Measurements from ENCODE around the gene HIRIP3. TPM values are rescaled to one million over a fixed set of nuclear protein-coding genes. Genes with fewer than 3 reads are reported as not detected.

HIRIP3 gene
- total and polyA plus RNA-seq, 2 of the 13 experiments (the other 11 are each of a cell fraction or from before 2014, with no cell fraction given), result 12.6 to 17.2 TPM

DNA sequence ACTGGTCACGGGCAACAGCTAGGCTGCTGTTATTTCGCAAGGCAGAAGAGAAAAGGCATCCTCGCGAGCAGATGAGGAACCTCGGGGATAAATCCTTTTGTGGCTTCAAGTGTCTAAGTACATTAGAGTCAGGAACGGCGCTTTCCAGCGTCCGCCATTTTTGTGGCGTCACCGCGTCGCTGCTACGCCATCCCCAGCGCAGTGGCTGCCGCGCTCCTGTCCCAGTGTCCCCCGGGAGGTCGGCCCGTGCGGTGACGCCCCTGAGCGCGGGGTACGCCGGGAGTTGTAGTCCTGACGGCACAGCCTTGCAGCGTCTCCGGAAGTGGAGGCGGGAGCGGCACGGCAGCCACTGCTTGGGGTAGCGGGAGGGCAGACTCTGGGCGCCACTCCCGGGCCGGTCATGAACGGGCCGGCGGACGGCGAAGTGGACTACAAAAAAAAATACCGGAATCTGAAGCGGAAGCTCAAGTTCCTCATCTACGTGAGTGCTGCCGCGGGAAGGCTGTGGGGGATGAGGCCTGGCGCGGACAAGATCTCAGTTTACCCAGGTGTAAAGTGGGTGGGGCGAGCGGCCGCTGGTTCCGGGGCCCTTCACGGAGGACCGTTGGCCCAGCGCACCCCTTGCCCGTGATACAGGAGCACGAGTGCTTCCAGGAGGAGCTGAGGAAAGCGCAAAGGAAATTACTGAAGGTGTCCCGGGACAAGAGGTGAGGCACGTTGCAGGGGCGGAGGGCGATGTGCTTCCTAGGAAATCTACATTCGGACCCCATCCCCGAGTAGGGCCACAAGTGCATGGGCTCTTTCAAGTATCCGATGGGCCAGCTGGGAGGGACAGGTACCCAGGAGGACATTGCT, 721 bp upstream of the HIRIP3 start, which contains the start of gene INO80E (continued):
- TF ChIP-seq, protein P1, sequence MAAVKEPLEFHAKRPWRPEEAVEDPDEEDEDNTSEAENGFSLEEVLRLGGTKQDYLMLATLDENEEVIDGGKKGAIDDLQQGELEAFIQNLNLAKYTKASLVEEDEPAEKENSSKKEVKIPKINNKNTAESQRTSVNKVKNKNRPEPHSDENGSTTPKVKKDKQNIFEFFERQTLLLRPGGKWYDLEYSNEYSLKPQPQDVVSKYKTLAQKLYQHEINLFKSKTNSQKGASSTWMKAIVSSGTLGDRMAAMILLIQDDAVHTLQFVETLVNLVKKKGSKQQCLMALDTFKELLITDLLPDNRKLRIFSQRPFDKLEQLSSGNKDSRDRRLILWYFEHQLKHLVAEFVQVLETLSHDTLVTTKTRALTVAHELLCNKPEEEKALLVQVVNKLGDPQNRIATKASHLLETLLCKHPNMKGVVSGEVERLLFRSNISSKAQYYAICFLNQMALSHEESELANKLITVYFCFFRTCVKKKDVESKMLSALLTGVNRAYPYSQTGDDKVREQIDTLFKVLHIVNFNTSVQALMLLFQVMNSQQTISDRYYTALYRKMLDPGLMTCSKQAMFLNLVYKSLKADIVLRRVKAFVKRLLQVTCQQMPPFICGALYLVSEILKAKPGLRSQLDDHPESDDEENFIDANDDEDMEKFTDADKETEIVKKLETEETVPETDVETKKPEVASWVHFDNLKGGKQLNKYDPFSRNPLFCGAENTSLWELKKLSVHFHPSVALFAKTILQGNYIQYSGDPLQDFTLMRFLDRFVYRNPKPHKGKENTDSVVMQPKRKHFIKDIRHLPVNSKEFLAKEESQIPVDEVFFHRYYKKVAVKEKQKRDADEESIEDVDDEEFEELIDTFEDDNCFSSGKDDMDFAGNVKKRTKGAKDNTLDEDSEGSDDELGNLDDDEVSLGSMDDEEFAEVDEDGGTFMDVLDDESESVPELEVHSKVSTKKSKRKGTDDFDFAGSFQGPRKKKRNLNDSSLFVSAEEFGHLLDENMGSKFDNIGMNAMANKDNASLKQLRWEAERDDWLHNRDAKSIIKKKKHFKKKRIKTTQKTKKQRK (IDR thresholded peaks at IDR 0.05; ENCODE audit: low read length), result no peak
- TF ChIP-seq, protein P2, sequence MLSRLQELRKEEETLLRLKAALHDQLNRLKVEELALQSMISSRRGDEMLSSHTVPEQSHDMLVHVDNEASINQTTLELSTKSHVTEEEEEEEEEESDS (CRISPR knock-in tag; IDR thresholded peaks at IDR 0.05; ENCODE audit: borderline replicate concordance), result 0 out of 2 replicates have a peak, but pooled peaks have one; percentile 24
- TF ChIP-seq SP140L (CRISPR knock-in tag; IDR thresholded peaks at IDR 0.05; ENCODE audit: borderline replicate concordance) (peak; percentile 32; the same call in 1 of the 2 replicates), SP1 (IDR thresholded peaks at IDR 0.05) (no peak), SP1 (CRISPR knock-in tag; IDR thresholded peaks at IDR 0.05) (peak; percentile 98), ATF1 (CRISPR knock-in tag; IDR thresholded peaks at IDR 0.05) (peak; percentile 98), HNRNPL (IDR thresholded peaks at IDR 0.05; ENCODE audit: low read depth, low read length) (peak; percentile 61; the same call in 1 of the 2 replicates), ZNF124 (CRISPR knock-in tag; IDR thresholded peaks at IDR 0.05) (0 out of 2 replicates have a peak, but pooled peaks have one; percentile 47), U2AF2 (IDR thresholded peaks at IDR 0.05; ENCODE audit: low read depth, low read length) (no peak), ZNF260 (CRISPR knock-in tag; IDR thresholded peaks at IDR 0.05; ENCODE audit: borderline replicate concordance, low read depth) (no peak), ZFP37 (CRISPR knock-in tag; IDR thresholded peaks at IDR 0.05; ENCODE audit: borderline replicate concordance) (peak; percentile 63; the same call in 1 of the 2 replicates), BCL6 (CRISPR knock-in tag; IDR thresholded peaks at IDR 0.05) (peak; percentile 65), TBX2 (CRISPR knock-in tag; IDR thresholded peaks at IDR 0.05; ENCODE audit: borderline replicate concordance) (peak; percentile 80), ZNF484 (CRISPR knock-in tag; IDR thresholded peaks at IDR 0.05; ENCODE audit: borderline replicate concordance, low read depth) (0 out of 2 replicates have a peak, but pooled peaks have one; percentile 39)
- TF ChIP-seq, protein P3, sequence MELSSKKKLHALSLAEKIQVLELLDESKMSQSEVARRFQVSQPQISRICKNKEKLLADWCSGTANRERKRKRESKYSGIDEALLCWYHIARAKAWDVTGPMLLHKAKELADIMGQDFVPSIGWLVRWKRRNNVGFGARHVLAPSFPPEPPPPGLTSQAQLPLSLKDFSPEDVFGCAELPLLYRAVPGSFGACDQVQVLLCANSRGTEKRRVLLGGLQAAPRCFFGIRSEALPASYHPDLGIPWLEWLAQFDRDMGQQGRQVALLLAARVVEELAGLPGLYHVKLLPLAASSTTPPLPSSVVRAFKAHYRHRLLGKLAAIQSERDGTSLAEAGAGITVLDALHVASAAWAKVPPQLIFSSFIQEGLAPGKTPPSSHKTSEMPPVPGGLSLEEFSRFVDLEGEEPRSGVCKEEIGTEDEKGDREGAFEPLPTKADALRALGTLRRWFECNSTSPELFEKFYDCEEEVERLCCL (CRISPR knock-in tag; IDR thresholded peaks at IDR 0.05; ENCODE audit: borderline replicate concordance), result no peak; the same call in none of the 2 replicates
- TF ChIP-seq, protein P4, sequence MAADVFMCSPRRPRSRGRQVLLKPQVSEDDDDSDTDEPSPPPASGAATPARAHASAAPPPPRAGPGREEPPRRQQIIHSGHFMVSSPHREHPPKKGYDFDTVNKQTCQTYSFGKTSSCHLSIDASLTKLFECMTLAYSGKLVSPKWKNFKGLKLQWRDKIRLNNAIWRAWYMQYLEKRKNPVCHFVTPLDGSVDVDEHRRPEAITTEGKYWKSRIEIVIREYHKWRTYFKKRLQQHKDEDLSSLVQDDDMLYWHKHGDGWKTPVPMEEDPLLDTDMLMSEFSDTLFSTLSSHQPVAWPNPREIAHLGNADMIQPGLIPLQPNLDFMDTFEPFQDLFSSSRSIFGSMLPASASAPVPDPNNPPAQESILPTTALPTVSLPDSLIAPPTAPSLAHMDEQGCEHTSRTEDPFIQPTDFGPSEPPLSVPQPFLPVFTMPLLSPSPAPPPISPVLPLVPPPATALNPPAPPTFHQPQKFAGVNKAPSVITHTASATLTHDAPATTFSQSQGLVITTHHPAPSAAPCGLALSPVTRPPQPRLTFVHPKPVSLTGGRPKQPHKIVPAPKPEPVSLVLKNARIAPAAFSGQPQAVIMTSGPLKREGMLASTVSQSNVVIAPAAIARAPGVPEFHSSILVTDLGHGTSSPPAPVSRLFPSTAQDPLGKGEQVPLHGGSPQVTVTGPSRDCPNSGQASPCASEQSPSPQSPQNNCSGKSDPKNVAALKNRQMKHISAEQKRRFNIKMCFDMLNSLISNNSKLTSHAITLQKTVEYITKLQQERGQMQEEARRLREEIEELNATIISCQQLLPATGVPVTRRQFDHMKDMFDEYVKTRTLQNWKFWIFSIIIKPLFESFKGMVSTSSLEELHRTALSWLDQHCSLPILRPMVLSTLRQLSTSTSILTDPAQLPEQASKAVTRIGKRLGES (CRISPR knock-in tag; IDR thresholded peaks at IDR 0.05; ENCODE audit: borderline replicate concordance), result peak; percentile 14; the same call in 1 of the 2 replicates
- TF ChIP-seq, protein P5, sequence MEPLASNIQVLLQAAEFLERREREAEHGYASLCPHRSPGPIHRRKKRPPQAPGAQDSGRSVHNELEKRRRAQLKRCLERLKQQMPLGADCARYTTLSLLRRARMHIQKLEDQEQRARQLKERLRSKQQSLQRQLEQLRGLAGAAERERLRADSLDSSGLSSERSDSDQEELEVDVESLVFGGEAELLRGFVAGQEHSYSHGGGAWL (CRISPR knock-in tag; IDR thresholded peaks at IDR 0.05), result peak; percentile 94; the same call in 1 of the 2 replicates

Measured in HepG2 (cell line).